GM06990 (cell line): ENCODE data around the gene TNFSF8.

Experiments
- DNase-seq: peaks from one replicate; pipeline ENCODE4 v3.0.0-alpha.2; 2011; ENCODE audit not compliant: insufficient read length; ENCODE audit errors: extremely low read depth
- H3K27me3 ChIP-seq: replicated peaks from 2 replicates; pipeline ENCODE4 v1.6.0; 2011; ENCODE audit warnings: low read length; ENCODE audit not compliant: control insufficient read depth, insufficient read depth
- H3K36me3 ChIP-seq: 2 replicates; pipeline ENCODE4 v1.5.1; 2011; ENCODE audit warnings: low read length; ENCODE audit not compliant: control insufficient read depth, insufficient read depth
- H3K4me3 ChIP-seq: replicated peaks from 2 replicates; pipeline ENCODE4 v1.5.1; 2011; ENCODE audit warnings: low read depth, mild to moderate bottlenecking, control low read depth, low read length
- TF ChIP-seq, protein P1 (sequence below): IDR thresholded peaks from 2 replicates; pipeline ENCODE4 v1.5.1; 2011; ENCODE audit warnings: low read length, control low read depth, mild to moderate bottlenecking, inconsistent platforms; ENCODE audit not compliant: insufficient read depth, poor library complexity, severe bottlenecking

Gene TNFSF8

DNA sequence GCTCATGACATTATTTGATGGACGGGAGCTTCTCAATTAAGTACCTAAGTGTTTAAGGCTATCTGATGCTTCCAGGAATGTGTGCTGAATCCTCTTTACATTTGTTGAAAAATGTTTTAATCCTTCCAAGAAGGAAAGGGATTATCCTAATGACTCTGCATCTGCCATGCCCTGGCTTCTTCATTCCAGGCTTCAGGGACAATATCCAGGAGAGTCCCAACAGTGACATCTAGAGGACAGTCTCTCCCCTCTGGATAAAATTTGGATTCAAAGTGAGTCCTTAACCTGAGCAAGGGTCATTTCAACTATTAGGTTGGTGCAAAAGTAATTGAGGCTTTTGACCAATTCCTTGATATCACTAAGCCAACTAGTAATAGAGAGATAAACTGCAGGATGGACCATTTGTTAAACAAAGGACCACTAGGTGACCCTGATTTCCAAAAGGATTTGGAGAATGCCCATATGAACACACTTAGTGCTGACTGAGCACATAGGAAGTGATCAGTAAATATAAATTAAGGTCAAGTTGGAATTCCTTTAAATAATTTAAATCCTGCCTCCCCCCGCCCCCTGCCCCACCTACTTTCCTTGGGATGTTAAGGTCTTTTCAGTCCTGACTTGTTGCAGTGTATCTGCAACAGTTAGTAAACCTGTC lies 19.1 kb downstream of the TNFSF8 start:
- DNase-seq: no peak
- Histone ChIP-seq H3K36me3 (no peaks in the 10 kb centered on the region), H3K4me3 (no peak overlapping the region), H3K27me3 (no peaks in the 10 kb centered on the region; the same call in 1 of the 2 replicates)
- TF ChIP-seq, protein P1, sequence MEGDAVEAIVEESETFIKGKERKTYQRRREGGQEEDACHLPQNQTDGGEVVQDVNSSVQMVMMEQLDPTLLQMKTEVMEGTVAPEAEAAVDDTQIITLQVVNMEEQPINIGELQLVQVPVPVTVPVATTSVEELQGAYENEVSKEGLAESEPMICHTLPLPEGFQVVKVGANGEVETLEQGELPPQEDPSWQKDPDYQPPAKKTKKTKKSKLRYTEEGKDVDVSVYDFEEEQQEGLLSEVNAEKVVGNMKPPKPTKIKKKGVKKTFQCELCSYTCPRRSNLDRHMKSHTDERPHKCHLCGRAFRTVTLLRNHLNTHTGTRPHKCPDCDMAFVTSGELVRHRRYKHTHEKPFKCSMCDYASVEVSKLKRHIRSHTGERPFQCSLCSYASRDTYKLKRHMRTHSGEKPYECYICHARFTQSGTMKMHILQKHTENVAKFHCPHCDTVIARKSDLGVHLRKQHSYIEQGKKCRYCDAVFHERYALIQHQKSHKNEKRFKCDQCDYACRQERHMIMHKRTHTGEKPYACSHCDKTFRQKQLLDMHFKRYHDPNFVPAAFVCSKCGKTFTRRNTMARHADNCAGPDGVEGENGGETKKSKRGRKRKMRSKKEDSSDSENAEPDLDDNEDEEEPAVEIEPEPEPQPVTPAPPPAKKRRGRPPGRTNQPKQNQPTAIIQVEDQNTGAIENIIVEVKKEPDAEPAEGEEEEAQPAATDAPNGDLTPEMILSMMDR: peak; percentile 44

DNA sequence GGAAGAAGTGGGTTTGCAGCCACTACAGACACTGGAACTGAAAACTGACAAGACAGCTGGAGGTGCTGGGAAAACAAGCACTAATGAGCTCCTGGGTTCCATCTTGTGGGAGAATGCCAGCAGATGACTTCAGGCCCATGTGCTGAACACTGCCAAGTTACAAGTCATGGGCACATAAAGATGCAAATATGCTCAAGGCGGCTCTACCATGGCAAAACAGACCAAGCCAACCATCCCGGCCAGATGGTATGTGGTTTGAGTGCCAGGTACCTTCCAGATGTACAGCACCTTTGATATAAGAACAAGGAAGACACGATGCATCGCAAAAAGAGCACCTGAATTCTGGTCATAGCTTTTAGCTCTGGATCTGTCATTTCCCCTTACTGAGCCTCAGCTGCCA lies 19.9 kb downstream of the TNFSF8 start:
- Histone ChIP-seq H3K36me3 (no peaks in the 10 kb centered on the region), H3K27me3 (no peaks in the 10 kb centered on the region; the same call in 1 of the 2 replicates), H3K4me3 (no peak overlapping the region)
- TF ChIP-seq, protein P1: no peak
- DNase-seq: no peak

DNA sequence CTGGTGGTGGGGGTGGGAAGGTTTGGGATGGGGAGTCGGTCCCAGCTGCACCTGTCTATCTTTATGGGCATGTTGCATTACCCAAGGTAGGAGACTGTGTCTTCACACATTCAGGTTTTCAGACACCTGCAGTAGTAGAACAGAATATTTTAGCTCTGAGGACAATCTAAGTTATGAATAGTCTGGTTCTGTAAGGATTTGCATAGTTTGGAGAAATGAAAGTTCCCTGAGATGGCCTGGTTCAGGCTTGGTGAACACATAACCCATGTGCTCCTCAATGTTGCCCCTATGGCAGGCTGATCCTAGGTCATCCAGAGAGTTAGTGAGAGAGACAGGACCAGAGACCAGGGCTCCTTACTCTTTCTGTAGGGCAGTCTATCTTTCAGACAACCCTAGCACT lies 20.7 kb downstream of the TNFSF8 start:
- no peak for DNase-seq
- Histone ChIP-seq H3K36me3 (no peaks in the 10 kb centered on the region), H3K4me3 (no peak overlapping the region), H3K27me3 (no peaks in the 10 kb centered on the region; the same call in 1 of the 2 replicates)
- TF ChIP-seq, protein P1: no peak

DNA sequence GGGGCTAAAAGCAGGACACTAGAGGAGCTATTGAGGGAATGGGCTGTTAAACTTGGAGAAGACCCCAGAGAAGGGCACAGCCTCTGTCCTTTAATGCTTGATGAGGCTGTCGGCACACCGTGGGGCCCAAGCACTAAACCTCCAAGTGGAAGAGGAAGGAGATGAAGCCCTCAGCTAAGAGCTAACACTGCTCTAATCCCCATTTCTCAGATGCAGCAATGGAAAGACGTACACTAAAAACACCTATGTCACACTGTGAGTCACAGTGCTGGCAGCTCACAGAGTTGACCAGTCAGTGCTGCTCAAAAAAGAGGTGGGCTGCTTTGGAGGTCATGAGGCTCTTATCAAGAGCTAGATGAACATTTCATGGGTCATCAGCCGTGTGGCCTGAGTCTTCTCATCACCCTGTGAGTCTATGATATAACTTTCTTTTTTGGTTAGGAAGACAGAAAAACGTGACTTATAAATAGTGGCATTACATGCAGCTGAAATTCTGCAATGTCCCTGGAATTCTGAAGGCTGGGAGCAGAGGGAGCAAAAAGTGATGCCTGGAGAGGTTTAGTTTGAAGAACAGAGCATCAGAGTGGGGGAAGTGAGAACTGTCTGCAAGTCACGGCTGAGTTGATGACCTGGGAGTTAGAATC lies 21.5 kb downstream of the TNFSF8 start:
- TF ChIP-seq, protein P1: no peak
- no peak overlapping the region for H3K4me3 ChIP-seq
- H3K36me3 ChIP-seq: no peaks in the 10 kb centered on the region
- no peak for DNase-seq
- no peaks in the 10 kb centered on the region; the same call in 1 of the 2 replicates for H3K27me3 ChIP-seq

DNA sequence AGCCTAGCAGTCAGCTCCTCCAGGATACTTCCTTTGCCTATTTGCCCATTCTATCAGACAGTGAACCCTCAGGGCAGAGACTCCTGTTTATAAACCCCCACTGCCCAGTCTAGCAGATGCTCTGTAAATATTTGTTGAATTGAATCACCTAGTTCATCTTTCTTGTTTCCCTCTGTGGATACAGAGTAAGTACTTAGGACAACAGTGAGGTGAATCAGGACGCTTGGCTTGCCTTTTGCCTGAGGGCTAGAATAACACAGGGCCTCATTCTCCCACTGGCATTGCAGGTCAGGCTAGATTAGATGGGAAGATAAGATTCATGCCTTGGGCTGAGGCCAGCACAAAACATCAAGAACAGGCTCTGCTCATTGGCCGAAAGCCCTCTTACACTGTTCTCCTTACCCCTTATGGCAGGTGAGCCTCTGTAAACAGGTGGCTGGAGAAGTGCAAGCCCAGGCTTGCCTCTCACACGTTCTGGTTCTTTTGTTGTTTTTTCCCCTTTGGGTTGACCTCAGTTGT lies 22.2 kb downstream of the TNFSF8 start:
- no peak overlapping the region for H3K4me3 ChIP-seq
- DNase-seq: no peak
- TF ChIP-seq, protein P1: no peak
- no peaks in the 10 kb centered on the region for H3K36me3 ChIP-seq
- no peaks in the 10 kb centered on the region; the same call in 1 of the 2 replicates for H3K27me3 ChIP-seq
